Activated CD4-positive, alpha-beta T cell treated with anti-CD3 and anti-CD28 coated beads, Interleukin-2, amount 50 U/mL, for 4 hours (primary cell): ENCODE results near the gene RNU1-2.
"Not testable (repeated sequence)": the region's sequence is repeated elsewhere in the genome, so short reads cannot be mapped to it uniquely, and the experiment has no call there.

Experiments used
- DNase-seq, 2 experiments: peaks; one replicate each; pipeline ENCODE4 v3.0.0-alpha.2; 2020

Gene RNU1-2

GRCh38 chr1:16895598-16896315 is at the start of gene RNU1-2:
Gene RNU1-2, plus strand, starts transcription at chr1:16895980.
- DNase-seq, result peak; percentile 72 to 74

- DNase-seq, result not testable (repeated sequence)
Measured at GRCh38 chr1:16856201-16856600, 39.6 kb upstream of the RNU1-2 start.

GRCh38 chr1:16859167-16860041 is 36.4 kb upstream of the RNU1-2 start:
- not testable (repeated sequence) for DNase-seq

- DNase-seq, result not testable (repeated sequence)
Measured at GRCh38 chr1:16860048-16860447, 35.7 kb upstream of the RNU1-2 start.

GRCh38 chr1:16861832-16862245 is 33.9 kb upstream of the RNU1-2 start:
- DNase-seq, result not testable (repeated sequence)

- not testable (repeated sequence) for DNase-seq
Measured at GRCh38 chr1:16862415-16862814, 33.4 kb upstream of the RNU1-2 start.

- not testable (repeated sequence) for DNase-seq
Measured at GRCh38 chr1:16863024-16863423, 32.8 kb upstream of the RNU1-2 start.

- DNase-seq, result not testable (repeated sequence)
Measured at GRCh38 chr1:16866926-16867707, 28.7 kb upstream of the RNU1-2 start.

GRCh38 chr1:16868787-16869186 is 27.0 kb upstream of the RNU1-2 start:
- DNase-seq, result not testable (repeated sequence)

GRCh38 chr1:16869996-16870395 is 25.8 kb upstream of the RNU1-2 start:
- not testable (repeated sequence) for DNase-seq

GRCh38 chr1:16871171-16871570 is 24.6 kb upstream of the RNU1-2 start:
- DNase-seq, result not testable (repeated sequence)

- peak in 1 of 2 experiments; percentile 19 for DNase-seq
Measured at GRCh38 chr1:16872152-16873075, 23.4 kb upstream of the RNU1-2 start.

GRCh38 chr1:16873076-16873879 is 22.5 kb upstream of the RNU1-2 start:
- DNase-seq, result peak in 1 of 2 experiments; percentile 24

- DNase-seq, result not testable (repeated sequence)
Measured at GRCh38 chr1:16874968-16875765, 20.6 kb upstream of the RNU1-2 start.

GRCh38 chr1:16881742-16882141 is 14.0 kb upstream of the RNU1-2 start:
- DNase-seq, result not testable (repeated sequence)

GRCh38 chr1:16882986-16883385 is 12.8 kb upstream of the RNU1-2 start:
- DNase-seq, result no peak

GRCh38 chr1:16884487-16884886 is 11.3 kb upstream of the RNU1-2 start:
- DNase-seq, result not testable (repeated sequence)

GRCh38 chr1:16886860-16887605 is 8.7 kb upstream of the RNU1-2 start:
- no peak for DNase-seq
